ENCODE results near the gene TRIP11. TPM values are rescaled to one million over a fixed set of nuclear protein-coding genes. Genes with fewer than 3 reads are reported as not detected.

TRIP11 gene
- total and polyA plus RNA-seq, 4 donors: 4.3 to 28.4 (median 16.6) TPM

- Histone ChIP-seq H3K27ac (ENCODE audit: low read depth in 1 of 2, low read length in 2 of 2) (no peak overlapping the region), H3K9me3 (ENCODE audit: control insufficient read depth in 4 of 4, low read length in 3 of 4) (no peaks in the 10 kb centered on the region), H3K9ac (ENCODE audit: low read depth in 1 of 2, low read length in 2 of 2) (no peak overlapping the region), H3K4me3 (ENCODE audit: low read depth in 1 of 3, low read length in 3 of 3) (no peak overlapping the region), H3K36me3 (ENCODE audit: control insufficient read depth in 4 of 4, insufficient read depth in 3 of 4, low read depth in 1 of 4, low read length in 3 of 4) (peaks cover 0 to 39% (median 21%) of the 10 kb centered on the region in 4 donors), H3K4me1 (ENCODE audit: control insufficient read depth in 4 of 4, insufficient read depth in 4 of 4, low read length in 3 of 4) (no peaks in the 10 kb centered on the region), H3K27me3 (ENCODE audit: control insufficient read depth in 4 of 4, insufficient read depth in 4 of 4, low read length in 3 of 4) (no peaks in the 10 kb centered on the region)
- TF ChIP-seq, protein P1, sequence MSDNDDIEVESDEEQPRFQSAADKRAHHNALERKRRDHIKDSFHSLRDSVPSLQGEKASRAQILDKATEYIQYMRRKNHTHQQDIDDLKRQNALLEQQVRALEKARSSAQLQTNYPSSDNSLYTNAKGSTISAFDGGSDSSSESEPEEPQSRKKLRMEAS (IDR thresholded peaks at IDR 0.05): no peak
- no peak for TF ChIP-seq RXRA (IDR thresholded peaks at IDR 0.05)
- TF ChIP-seq ZBTB33 (IDR thresholded peaks at IDR 0.05): no peak
- no peak for TF ChIP-seq SP1 (IDR thresholded peaks at IDR 0.05)
- no peak for TF ChIP-seq ATF3 (IDR thresholded peaks at IDR 0.05)
- TF ChIP-seq TAF1 (conservative IDR thresholded peaks at IDR 0.05): no peak
- no peak for TF ChIP-seq HNF4A (conservative IDR thresholded peaks at IDR 0.05)
- TF ChIP-seq GABPA (IDR thresholded peaks at IDR 0.05 in 1 of 2, conservative IDR thresholded peaks at IDR 0.05 in 1 of 2): no peak
- no peak for TF ChIP-seq HNF4G (IDR thresholded peaks at IDR 0.05)
- no peak for DNase-seq (ENCODE audit: low spot score)
- 96% methylated on average over 2 of the region's 2 CpGs for WGBS
These were observed 35.8 kb downstream of the TRIP11 start for GRCh38 chr14:92004062-92004461.

- Histone ChIP-seq H3K9me3 (ENCODE audit: control insufficient read depth in 4 of 4, low read length in 3 of 4) (no peaks in the 10 kb centered on the region), H3K27ac (ENCODE audit: low read depth in 1 of 2, low read length in 2 of 2) (no peak overlapping the region), H3K4me3 (ENCODE audit: low read depth in 1 of 3, low read length in 3 of 3) (no peak overlapping the region), H3K36me3 (ENCODE audit: control insufficient read depth in 4 of 4, insufficient read depth in 3 of 4, low read depth in 1 of 4, low read length in 3 of 4) (peaks cover 0 to 21% (median 14%) of the 10 kb centered on the region in 4 donors), H3K9ac (ENCODE audit: low read depth in 1 of 2, low read length in 2 of 2) (no peak overlapping the region), H3K4me1 (ENCODE audit: control insufficient read depth in 4 of 4, insufficient read depth in 4 of 4, low read length in 3 of 4) (peaks cover 0 to 3% (median 0%) of the 10 kb centered on the region in 4 donors), H3K27me3 (ENCODE audit: control insufficient read depth in 4 of 4, insufficient read depth in 4 of 4, low read length in 3 of 4) (no peaks in the 10 kb centered on the region)
- WGBS: 63% methylated on average over 6 of the region's 6 CpGs
- no peak for DNase-seq (ENCODE audit: low spot score)
- TF ChIP-seq, protein P1 (IDR thresholded peaks at IDR 0.05): no peak
- no peak for TF ChIP-seq TAF1 (conservative IDR thresholded peaks at IDR 0.05)
- TF ChIP-seq FOXA1 (IDR thresholded peaks at IDR 0.05): no peak
- no peak for TF ChIP-seq HNF4G (IDR thresholded peaks at IDR 0.05)
- no peak for TF ChIP-seq YY1 (IDR thresholded peaks at IDR 0.05)
- no peak for TF ChIP-seq RAD21 (IDR thresholded peaks at IDR 0.05)
- no peak for TF ChIP-seq EGR1 (IDR thresholded peaks at IDR 0.05; ENCODE audit: low read depth in 2 of 2)
- no peak for TF ChIP-seq JUND (IDR thresholded peaks at IDR 0.05)
These were observed 40.9 kb downstream of the TRIP11 start for GRCh38 chr14:91998667-91999570.

GRCh38 chr14:91997492-91997891, 42.4 kb downstream of the TRIP11 start:
- H3K27ac ChIP-seq (ENCODE audit: low read depth in 1 of 2, low read length in 2 of 2): peak overlapping the region in 1 of 2 donors; percentile 24
- TF ChIP-seq JUND (IDR thresholded peaks at IDR 0.05) (no peak), FOXA2 (IDR thresholded peaks at IDR 0.05) (no peak), ZBTB33 (IDR thresholded peaks at IDR 0.05) (no peak), SP1 (IDR thresholded peaks at IDR 0.05) (no peak), HNF4A (conservative IDR thresholded peaks at IDR 0.05) (no peak), FOXA1 (IDR thresholded peaks at IDR 0.05) (no peak), GABPA (IDR thresholded peaks at IDR 0.05 in 1 of 2, conservative IDR thresholded peaks at IDR 0.05 in 1 of 2) (no peak), NR2F2 (IDR thresholded peaks at IDR 0.05) (no peak), RAD21 (IDR thresholded peaks at IDR 0.05) (no peak)
- TF ChIP-seq, protein P1 (IDR thresholded peaks at IDR 0.05): no peak
- TF ChIP-seq, protein P2, sequence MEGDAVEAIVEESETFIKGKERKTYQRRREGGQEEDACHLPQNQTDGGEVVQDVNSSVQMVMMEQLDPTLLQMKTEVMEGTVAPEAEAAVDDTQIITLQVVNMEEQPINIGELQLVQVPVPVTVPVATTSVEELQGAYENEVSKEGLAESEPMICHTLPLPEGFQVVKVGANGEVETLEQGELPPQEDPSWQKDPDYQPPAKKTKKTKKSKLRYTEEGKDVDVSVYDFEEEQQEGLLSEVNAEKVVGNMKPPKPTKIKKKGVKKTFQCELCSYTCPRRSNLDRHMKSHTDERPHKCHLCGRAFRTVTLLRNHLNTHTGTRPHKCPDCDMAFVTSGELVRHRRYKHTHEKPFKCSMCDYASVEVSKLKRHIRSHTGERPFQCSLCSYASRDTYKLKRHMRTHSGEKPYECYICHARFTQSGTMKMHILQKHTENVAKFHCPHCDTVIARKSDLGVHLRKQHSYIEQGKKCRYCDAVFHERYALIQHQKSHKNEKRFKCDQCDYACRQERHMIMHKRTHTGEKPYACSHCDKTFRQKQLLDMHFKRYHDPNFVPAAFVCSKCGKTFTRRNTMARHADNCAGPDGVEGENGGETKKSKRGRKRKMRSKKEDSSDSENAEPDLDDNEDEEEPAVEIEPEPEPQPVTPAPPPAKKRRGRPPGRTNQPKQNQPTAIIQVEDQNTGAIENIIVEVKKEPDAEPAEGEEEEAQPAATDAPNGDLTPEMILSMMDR (IDR thresholded peaks at IDR 0.05; ENCODE audit: low read depth, low read length, missing input control): no peak
- H3K4me3 ChIP-seq (ENCODE audit: low read depth in 1 of 3, low read length in 3 of 3): no peak overlapping the region
- H3K36me3 ChIP-seq (ENCODE audit: control insufficient read depth in 4 of 4, insufficient read depth in 3 of 4, low read depth in 1 of 4, low read length in 3 of 4): peaks cover 0 to 23% (median 20%) of the 10 kb centered on the region in 4 donors
- H3K9ac ChIP-seq (ENCODE audit: low read depth in 1 of 2, low read length in 2 of 2): no peak overlapping the region
- no peaks in the 10 kb centered on the region for H3K27me3 ChIP-seq (ENCODE audit: control insufficient read depth in 4 of 4, insufficient read depth in 4 of 4, low read length in 3 of 4)
- H3K4me1 ChIP-seq (ENCODE audit: control insufficient read depth in 4 of 4, insufficient read depth in 4 of 4, low read length in 3 of 4): peaks cover 0 to 3% (median 0%) of the 10 kb centered on the region in 4 donors
- H3K9me3 ChIP-seq (ENCODE audit: control insufficient read depth in 4 of 4, low read length in 3 of 4): no peaks in the 10 kb centered on the region
- no peak for DNase-seq (ENCODE audit: low spot score)

Data from liver (tissue), 9 donors.